HEK293T (cell line): ENCODE measurements around the gene MYO1G.

ENCODE experiments used
- ARNT ChIP-seq: fragments of 450-650 bp; IDR thresholded peaks from 2 replicates; pipeline ENCODE4 v1.6.1; 2017; ENCODE audit warnings: mild to moderate bottlenecking
- BHLHE40 ChIP-seq: fragments of 450-650 bp; IDR thresholded peaks from 2 replicates; pipeline ENCODE4 v1.6.1; 2016; ENCODE audit warnings: mild to moderate bottlenecking, moderate library complexity, borderline replicate concordance
- FOXA1 ChIP-seq: fragments of 450-650 bp; IDR thresholded peaks from 2 replicates; pipeline ENCODE4 v1.6.1; 2016; ENCODE audit warnings: mild to moderate bottlenecking
- FOXM1 ChIP-seq: fragments of 450-650 bp; IDR thresholded peaks from 2 replicates; pipeline ENCODE4 v1.6.1; 2017; ENCODE audit warnings: mild to moderate bottlenecking, borderline replicate concordance
- HDGF ChIP-seq: fragments of 450-650 bp; IDR thresholded peaks from 2 replicates; pipeline ENCODE4 v1.6.1; 2017; ENCODE audit warnings: antibody characterized with exemption, borderline replicate concordance
- L3MBTL2 ChIP-seq: fragments of 450-650 bp; conservative IDR thresholded peaks from 2 replicates; pipeline ENCODE4 v1.6.1; 2016; ENCODE audit warnings: mild to moderate bottlenecking
- SP1 ChIP-seq: fragments of 450-650 bp; IDR thresholded peaks from 2 replicates; pipeline ENCODE4 v1.6.1; 2017
- SUZ12 ChIP-seq: fragments of 450-650 bp; IDR thresholded peaks from 2 replicates; pipeline ENCODE4 v1.6.1; 2016; ENCODE audit warnings: mild to moderate bottlenecking
- TARDBP ChIP-seq: fragments of 450-650 bp; IDR thresholded peaks from 2 replicates; pipeline ENCODE4 v1.6.1; 2016
- ZNF384 ChIP-seq: fragments of 450-650 bp; IDR thresholded peaks from 2 replicates; pipeline ENCODE4 v1.6.1; 2016

GRCh38 chr7:44994877-44995554, 16.2 kb upstream of the MYO1G start:
- TF ChIP-seq SUZ12, result no peak
- no peak for TF ChIP-seq SP1
- TF ChIP-seq ZNF384, result no peak
- no peak for TF ChIP-seq HDGF
- no peak for TF ChIP-seq TARDBP
- TF ChIP-seq FOXM1, result no peak
- TF ChIP-seq ARNT, result no peak
- no peak for TF ChIP-seq FOXA1
- no peak for TF ChIP-seq BHLHE40
- TF ChIP-seq L3MBTL2, result no peak
